HL-60 (cell line): ENCODE data around the gene PGBD1.

Experiments used
- POLR2AphosphoS5 ChIP-seq: IDR thresholded peaks from 2 replicates; pipeline ENCODE4 v1.6.1; 2012; ENCODE audit warnings: low read depth
- TF ChIP-seq, protein P1 (sequence below): IDR thresholded peaks from one replicate; pipeline ENCODE4 v1.5.1; 2011; ENCODE audit warnings: low read length, control low read depth, inconsistent platforms; ENCODE audit not compliant: insufficient read depth
- TF ChIP-seq, protein P2 (sequence below): IDR thresholded peaks from 2 replicates; pipeline ENCODE4 v1.6.1; 2012; ENCODE audit warnings: low read depth; ENCODE audit not compliant: insufficient replicate concordance

DNA sequence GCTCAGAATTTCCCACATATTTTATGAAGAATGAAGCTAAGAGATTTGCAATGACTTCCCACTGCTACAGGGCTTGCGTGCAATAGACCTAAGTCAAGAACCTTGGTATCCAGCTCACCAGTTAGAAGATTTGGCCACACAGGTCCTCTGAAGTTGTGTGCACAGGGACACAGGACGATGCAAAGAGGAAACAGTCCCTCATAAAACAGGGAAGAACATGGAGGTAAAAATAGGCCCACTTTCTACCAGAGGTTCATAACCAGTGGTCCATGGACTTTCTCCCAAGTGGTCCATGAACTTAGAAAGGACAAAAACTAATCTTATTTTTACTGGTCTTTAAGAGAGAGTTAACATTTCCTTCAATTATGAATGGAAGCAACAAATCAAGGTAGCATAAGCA lies 30.6 kb upstream of the PGBD1 start:
- TF ChIP-seq, protein P1, sequence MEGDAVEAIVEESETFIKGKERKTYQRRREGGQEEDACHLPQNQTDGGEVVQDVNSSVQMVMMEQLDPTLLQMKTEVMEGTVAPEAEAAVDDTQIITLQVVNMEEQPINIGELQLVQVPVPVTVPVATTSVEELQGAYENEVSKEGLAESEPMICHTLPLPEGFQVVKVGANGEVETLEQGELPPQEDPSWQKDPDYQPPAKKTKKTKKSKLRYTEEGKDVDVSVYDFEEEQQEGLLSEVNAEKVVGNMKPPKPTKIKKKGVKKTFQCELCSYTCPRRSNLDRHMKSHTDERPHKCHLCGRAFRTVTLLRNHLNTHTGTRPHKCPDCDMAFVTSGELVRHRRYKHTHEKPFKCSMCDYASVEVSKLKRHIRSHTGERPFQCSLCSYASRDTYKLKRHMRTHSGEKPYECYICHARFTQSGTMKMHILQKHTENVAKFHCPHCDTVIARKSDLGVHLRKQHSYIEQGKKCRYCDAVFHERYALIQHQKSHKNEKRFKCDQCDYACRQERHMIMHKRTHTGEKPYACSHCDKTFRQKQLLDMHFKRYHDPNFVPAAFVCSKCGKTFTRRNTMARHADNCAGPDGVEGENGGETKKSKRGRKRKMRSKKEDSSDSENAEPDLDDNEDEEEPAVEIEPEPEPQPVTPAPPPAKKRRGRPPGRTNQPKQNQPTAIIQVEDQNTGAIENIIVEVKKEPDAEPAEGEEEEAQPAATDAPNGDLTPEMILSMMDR = no peak
- TF ChIP-seq, protein P2, sequence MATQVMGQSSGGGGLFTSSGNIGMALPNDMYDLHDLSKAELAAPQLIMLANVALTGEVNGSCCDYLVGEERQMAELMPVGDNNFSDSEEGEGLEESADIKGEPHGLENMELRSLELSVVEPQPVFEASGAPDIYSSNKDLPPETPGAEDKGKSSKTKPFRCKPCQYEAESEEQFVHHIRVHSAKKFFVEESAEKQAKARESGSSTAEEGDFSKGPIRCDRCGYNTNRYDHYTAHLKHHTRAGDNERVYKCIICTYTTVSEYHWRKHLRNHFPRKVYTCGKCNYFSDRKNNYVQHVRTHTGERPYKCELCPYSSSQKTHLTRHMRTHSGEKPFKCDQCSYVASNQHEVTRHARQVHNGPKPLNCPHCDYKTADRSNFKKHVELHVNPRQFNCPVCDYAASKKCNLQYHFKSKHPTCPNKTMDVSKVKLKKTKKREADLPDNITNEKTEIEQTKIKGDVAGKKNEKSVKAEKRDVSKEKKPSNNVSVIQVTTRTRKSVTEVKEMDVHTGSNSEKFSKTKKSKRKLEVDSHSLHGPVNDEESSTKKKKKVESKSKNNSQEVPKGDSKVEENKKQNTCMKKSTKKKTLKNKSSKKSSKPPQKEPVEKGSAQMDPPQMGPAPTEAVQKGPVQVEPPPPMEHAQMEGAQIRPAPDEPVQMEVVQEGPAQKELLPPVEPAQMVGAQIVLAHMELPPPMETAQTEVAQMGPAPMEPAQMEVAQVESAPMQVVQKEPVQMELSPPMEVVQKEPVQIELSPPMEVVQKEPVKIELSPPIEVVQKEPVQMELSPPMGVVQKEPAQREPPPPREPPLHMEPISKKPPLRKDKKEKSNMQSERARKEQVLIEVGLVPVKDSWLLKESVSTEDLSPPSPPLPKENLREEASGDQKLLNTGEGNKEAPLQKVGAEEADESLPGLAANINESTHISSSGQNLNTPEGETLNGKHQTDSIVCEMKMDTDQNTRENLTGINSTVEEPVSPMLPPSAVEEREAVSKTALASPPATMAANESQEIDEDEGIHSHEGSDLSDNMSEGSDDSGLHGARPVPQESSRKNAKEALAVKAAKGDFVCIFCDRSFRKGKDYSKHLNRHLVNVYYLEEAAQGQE = no peak
- no peak for TF ChIP-seq POLR2AphosphoS5
